ENCODE data around the gene SAPCD2. TPM values are rescaled to one million over a fixed set of nuclear protein-coding genes. Genes with fewer than 3 reads are reported as not detected.

The SAPCD2 gene
- total RNA-seq, 1 donor from 2014 or later = 1.0 TPM

GRCh38 chr9:137021979-137022661, 48.2 kb downstream of the SAPCD2 start:
- no peak for TF ChIP-seq CTCF (IDR thresholded peaks at IDR 0.05; ENCODE audit: unreplicated experiment)
- Mint-ChIP-seq H3K9me3 (ENCODE audit: unreplicated experiment) (no peaks in the 10 kb centered on the region), H3K27me3 (ENCODE audit: unreplicated experiment) (peaks cover 9% of the 10 kb centered on the region), H3K36me3 (ENCODE audit: low read depth, unreplicated experiment) (no peaks in the 10 kb centered on the region), H3K4me3 (ENCODE audit: unreplicated experiment) (no peak overlapping the region), H3K4me1 (ENCODE audit: unreplicated experiment) (no peaks in the 10 kb centered on the region), H3K27ac (ENCODE audit: unreplicated experiment) (no peak overlapping the region)
- no peak for DNase-seq (ENCODE audit: low spot score)

DNA sequence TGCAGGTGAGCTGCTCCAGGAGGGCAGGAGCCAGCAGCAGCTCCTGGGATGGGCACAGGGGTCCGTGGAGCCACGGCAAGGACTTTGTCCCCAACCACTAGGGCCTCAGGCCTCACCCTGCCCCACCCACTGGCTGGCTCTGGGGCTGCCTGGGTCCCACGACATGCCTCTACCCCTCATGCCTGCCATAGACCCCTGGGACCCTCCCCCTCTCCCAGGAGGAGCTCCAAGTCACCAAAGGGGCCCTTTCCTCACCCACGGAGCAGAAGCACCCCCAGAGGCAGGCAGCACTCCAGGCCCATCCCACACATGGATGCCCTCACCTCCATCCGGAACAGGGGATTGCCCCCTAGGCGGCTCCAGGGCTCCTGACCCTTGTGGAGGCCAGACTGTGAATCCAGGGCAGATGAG, 48.8 kb downstream of the SAPCD2 start:
- no peak for DNase-seq (ENCODE audit: low spot score)
- no peaks in the 10 kb centered on the region for H3K9me3 Mint-ChIP-seq (ENCODE audit: unreplicated experiment)
- no peak overlapping the region for H3K27ac Mint-ChIP-seq (ENCODE audit: unreplicated experiment)
- H3K36me3 Mint-ChIP-seq (ENCODE audit: low read depth, unreplicated experiment) = no peaks in the 10 kb centered on the region
- peaks cover 6% of the 10 kb centered on the region for H3K27me3 Mint-ChIP-seq (ENCODE audit: unreplicated experiment)
- H3K4me3 Mint-ChIP-seq (ENCODE audit: unreplicated experiment) = no peak overlapping the region
- no peaks in the 10 kb centered on the region for H3K4me1 Mint-ChIP-seq (ENCODE audit: unreplicated experiment)
- no peak for TF ChIP-seq CTCF (IDR thresholded peaks at IDR 0.05; ENCODE audit: unreplicated experiment)

DNA sequence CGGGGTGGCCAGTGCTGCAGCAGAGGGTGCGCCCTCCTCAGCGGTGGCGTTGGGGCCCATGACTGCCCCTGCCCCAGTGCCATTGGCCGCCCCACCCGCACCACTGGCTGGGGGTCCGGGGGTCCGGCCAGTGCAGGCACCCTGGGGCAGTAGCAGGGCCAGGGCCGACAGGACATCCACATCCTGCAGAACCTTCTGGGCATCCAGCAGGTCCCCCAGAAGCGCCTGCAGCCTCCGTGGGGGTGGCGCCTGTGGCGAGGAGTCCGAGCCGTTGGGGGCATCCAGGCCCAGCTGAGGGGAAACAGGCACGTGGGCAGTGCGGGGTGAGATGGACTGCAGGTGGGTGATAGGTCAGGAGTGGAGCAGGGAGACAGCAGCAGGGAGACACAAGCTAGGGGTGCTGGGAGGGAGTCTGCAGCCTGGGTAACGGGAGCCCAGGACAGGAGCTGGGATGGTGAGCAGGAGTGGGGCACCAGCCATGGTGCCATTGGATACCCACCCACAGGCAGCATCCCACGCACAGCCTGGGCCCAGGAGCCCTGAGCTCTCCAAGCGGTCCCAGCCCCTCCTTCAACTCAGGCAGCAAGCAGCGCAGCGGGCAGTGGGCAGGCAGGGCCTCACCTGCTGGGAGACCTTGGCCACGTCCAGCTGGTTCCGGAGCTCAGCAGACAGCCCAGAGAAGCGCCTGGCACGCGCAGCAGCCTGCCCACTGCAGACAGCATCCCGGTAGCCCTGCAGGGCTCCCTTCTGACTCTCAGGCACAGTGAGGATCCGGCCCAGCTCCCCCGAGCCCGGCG, 49.4 kb downstream of the SAPCD2 start:
- no peaks in the 10 kb centered on the region for H3K9me3 Mint-ChIP-seq (ENCODE audit: unreplicated experiment)
- no peak overlapping the region for H3K4me3 Mint-ChIP-seq (ENCODE audit: unreplicated experiment)
- DNase-seq (ENCODE audit: low spot score) = no peak
- H3K27me3 Mint-ChIP-seq (ENCODE audit: unreplicated experiment) = peaks cover 5% of the 10 kb centered on the region
- no peaks in the 10 kb centered on the region for H3K36me3 Mint-ChIP-seq (ENCODE audit: low read depth, unreplicated experiment)
- H3K27ac Mint-ChIP-seq (ENCODE audit: unreplicated experiment) = no peak overlapping the region
- H3K4me1 Mint-ChIP-seq (ENCODE audit: unreplicated experiment) = no peaks in the 10 kb centered on the region
- TF ChIP-seq CTCF (IDR thresholded peaks at IDR 0.05; ENCODE audit: unreplicated experiment) = no peak

- DNase-seq (ENCODE audit: low spot score) = no peak
- H3K4me3 Mint-ChIP-seq (ENCODE audit: unreplicated experiment) = no peak overlapping the region
- no peaks in the 10 kb centered on the region for H3K36me3 Mint-ChIP-seq (ENCODE audit: low read depth, unreplicated experiment)
- H3K27ac Mint-ChIP-seq (ENCODE audit: unreplicated experiment) = no peak overlapping the region
- H3K9me3 Mint-ChIP-seq (ENCODE audit: unreplicated experiment) = no peaks in the 10 kb centered on the region
- H3K27me3 Mint-ChIP-seq (ENCODE audit: unreplicated experiment) = peaks cover 5% of the 10 kb centered on the region
- no peaks in the 10 kb centered on the region for H3K4me1 Mint-ChIP-seq (ENCODE audit: unreplicated experiment)
- TF ChIP-seq CTCF (IDR thresholded peaks at IDR 0.05; ENCODE audit: unreplicated experiment) = no peak
Measured at GRCh38 chr9:137019891-137020683, 50.3 kb downstream of the SAPCD2 start.

All from endothelial cell (in vitro differentiated cells).